ENCODE data around the gene ARFGEF2.

The ARFGEF2 gene
- total RNA-seq: 101 to 127 (median 118) reads per million in 3 donors

GRCh38 chr20:48921168-48921882, at the start of gene ARFGEF2:
Gene ARFGEF2 (plus strand): TSS chr20:48921711. CDS start chr20:48921890, 179 bp downstream.
- Histone ChIP-seq H3K27ac (ENCODE audit: insufficient read depth, low read length, poor library complexity, severe bottlenecking) (peak within 1 kb of the TSS; percentile 79), H3K9me3 (ENCODE audit: control insufficient read depth, low read length) (no peaks in the 10 kb centered on the region), H3K4me1 (ENCODE audit: control insufficient read depth, insufficient read depth, low read length, poor library complexity, severe bottlenecking) (peaks cover 17% of the 10 kb centered on the region), H3K4me3 (ENCODE audit: insufficient read depth, low read depth, low read length, poor library complexity, severe bottlenecking) (peak within 1 kb of the TSS; percentile 85), H3K27me3 (replicated peaks; ENCODE audit: control insufficient read depth, insufficient read depth, low read length, poor library complexity, severe bottlenecking) (no peaks in the 10 kb centered on the region), H3K36me3 (ENCODE audit: control insufficient read depth, insufficient read depth, low read length) (no peaks in the 10 kb centered on the region)
- peak; percentile 80 to 88 (median 88) for DNase-seq

DNA sequence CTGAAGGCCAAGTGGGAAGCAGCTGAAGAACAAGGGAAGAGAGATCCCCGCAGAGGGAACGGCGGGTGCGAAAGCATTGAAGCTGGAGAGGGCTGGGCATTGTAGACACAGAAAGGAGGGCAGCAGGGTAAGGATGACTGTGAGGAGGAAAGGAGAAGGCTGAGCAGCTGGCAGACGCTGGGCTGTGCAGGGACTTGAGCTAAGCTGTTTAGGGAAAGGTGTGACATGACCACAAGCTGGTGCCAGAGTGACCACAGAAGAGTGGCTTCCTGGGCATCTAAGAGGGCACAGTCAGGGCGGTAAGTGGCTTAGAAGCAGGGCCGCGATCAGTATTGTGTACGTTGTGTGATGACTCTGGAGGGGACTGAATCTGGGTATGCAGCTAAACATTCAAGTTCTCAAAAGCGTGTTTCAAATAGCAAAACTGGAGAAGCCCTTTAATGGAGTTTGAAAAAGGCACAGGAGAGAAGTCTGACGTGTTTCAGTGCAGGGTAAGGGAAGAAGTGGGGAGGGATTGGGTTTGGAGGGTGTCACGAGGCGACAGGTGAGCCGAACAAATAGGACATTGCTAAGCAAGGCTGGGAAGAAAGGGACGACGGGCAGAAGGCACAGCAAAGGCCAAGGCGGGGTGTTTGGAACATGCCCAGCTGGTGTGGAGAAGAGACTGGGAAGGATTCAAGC, 46.1 kb upstream of the ARFGEF2 start:
- H3K27me3 ChIP-seq (replicated peaks; ENCODE audit: control insufficient read depth, insufficient read depth, low read length, poor library complexity, severe bottlenecking): no peaks in the 10 kb centered on the region
- H3K27ac ChIP-seq (ENCODE audit: insufficient read depth, low read length, poor library complexity, severe bottlenecking): no peak overlapping the region
- H3K9me3 ChIP-seq (ENCODE audit: control insufficient read depth, low read length): no peaks in the 10 kb centered on the region
- H3K36me3 ChIP-seq (ENCODE audit: control insufficient read depth, insufficient read depth, low read length): no peaks in the 10 kb centered on the region
- no peak for DNase-seq
- H3K4me1 ChIP-seq (ENCODE audit: control insufficient read depth, insufficient read depth, low read length, poor library complexity, severe bottlenecking): no peaks in the 10 kb centered on the region
- H3K4me3 ChIP-seq (ENCODE audit: insufficient read depth, low read depth, low read length, poor library complexity, severe bottlenecking): no peak overlapping the region

DNA sequence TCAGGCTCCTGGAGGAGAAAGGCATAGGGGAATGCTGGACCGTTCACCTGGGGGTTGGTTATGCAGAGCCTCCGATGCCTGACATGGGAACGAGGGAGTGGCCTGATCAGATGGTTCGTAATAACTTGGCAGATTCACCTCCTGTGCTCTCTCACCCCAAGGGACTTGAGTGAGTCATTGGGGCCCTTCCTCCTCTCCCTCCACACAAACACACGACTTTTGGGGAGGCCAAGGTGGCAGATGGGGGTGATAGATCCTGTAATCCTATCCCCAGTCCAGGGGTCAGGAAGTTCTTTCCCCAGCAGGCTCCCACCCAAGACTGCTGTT, 45.6 kb upstream of the ARFGEF2 start:
- Histone ChIP-seq H3K27me3 (replicated peaks; ENCODE audit: control insufficient read depth, insufficient read depth, low read length, poor library complexity, severe bottlenecking) (no peaks in the 10 kb centered on the region), H3K4me3 (ENCODE audit: insufficient read depth, low read depth, low read length, poor library complexity, severe bottlenecking) (no peak overlapping the region), H3K9me3 (ENCODE audit: control insufficient read depth, low read length) (no peaks in the 10 kb centered on the region), H3K27ac (ENCODE audit: insufficient read depth, low read length, poor library complexity, severe bottlenecking) (no peak overlapping the region), H3K36me3 (ENCODE audit: control insufficient read depth, insufficient read depth, low read length) (no peaks in the 10 kb centered on the region), H3K4me1 (ENCODE audit: control insufficient read depth, insufficient read depth, low read length, poor library complexity, severe bottlenecking) (no peaks in the 10 kb centered on the region)
- DNase-seq: no peak

DNA sequence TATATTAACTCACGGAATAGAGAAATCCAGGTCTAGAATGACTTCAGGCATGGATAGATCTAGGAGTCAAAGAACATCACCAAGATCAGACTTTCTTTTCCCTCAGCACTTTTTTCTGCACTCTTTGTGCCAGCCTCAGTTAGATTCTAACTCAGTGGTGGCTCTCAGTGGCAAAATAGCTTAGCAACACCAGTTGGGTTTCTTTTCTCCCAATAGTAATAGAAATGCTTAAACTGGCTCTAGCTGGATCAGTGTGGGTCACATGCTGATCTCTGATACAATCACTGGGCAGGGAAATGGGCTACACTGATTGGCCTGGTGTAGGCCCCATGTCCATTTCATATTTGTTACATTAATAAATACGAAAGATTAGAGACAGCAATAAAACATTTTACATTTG, 44.2 kb upstream of the ARFGEF2 start:
- Histone ChIP-seq H3K4me1 (ENCODE audit: control insufficient read depth, insufficient read depth, low read length, poor library complexity, severe bottlenecking) (no peaks in the 10 kb centered on the region), H3K9me3 (ENCODE audit: control insufficient read depth, low read length) (no peaks in the 10 kb centered on the region), H3K27ac (ENCODE audit: insufficient read depth, low read length, poor library complexity, severe bottlenecking) (no peak overlapping the region), H3K36me3 (ENCODE audit: control insufficient read depth, insufficient read depth, low read length) (no peaks in the 10 kb centered on the region), H3K4me3 (ENCODE audit: insufficient read depth, low read depth, low read length, poor library complexity, severe bottlenecking) (no peak overlapping the region), H3K27me3 (replicated peaks; ENCODE audit: control insufficient read depth, insufficient read depth, low read length, poor library complexity, severe bottlenecking) (no peaks in the 10 kb centered on the region)
- no peak for DNase-seq

- H3K9me3 ChIP-seq (ENCODE audit: control insufficient read depth, low read length): no peaks in the 10 kb centered on the region
- no peak overlapping the region for H3K4me3 ChIP-seq (ENCODE audit: insufficient read depth, low read depth, low read length, poor library complexity, severe bottlenecking)
Observed at GRCh38 chr20:48878534-48879248, 42.8 kb upstream of the ARFGEF2 start.

DNA sequence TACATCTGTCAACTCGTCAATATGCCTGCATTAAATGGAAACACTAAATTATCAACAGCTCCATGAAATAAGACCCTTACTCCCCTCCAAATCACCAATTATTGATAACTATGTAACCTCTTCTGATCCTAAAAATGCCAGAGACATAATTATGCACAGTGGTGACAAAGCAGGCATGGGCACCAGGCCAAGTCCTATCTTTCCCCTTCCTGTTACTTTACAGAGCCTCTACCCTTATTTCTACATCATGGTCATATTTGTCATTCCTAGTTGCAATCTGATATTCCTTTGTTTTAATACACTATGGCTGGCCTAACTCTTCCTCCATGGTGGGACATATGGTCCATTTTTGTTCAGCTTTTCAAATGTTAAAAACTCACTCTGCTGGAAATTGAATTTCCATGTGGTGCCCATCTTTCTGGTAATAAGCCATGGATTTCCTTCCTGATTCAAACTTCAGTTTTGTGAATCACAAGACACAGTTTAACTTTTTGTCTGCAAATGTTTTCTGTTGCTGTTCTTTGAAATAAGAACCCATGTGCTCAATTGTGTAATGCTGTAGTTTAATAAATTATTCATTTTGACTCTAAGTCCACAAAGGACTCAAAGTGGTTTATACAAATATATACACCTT, 41.8 kb upstream of the ARFGEF2 start:
- Histone ChIP-seq H3K36me3 (ENCODE audit: control insufficient read depth, insufficient read depth, low read length) (no peaks in the 10 kb centered on the region), H3K4me3 (ENCODE audit: insufficient read depth, low read depth, low read length, poor library complexity, severe bottlenecking) (no peak overlapping the region), H3K27ac (ENCODE audit: insufficient read depth, low read length, poor library complexity, severe bottlenecking) (no peak overlapping the region), H3K9me3 (ENCODE audit: control insufficient read depth, low read length) (no peaks in the 10 kb centered on the region), H3K27me3 (replicated peaks; ENCODE audit: control insufficient read depth, insufficient read depth, low read length, poor library complexity, severe bottlenecking) (no peaks in the 10 kb centered on the region), H3K4me1 (ENCODE audit: control insufficient read depth, insufficient read depth, low read length, poor library complexity, severe bottlenecking) (no peaks in the 10 kb centered on the region)
- DNase-seq: no peak

More at GRCh38 chr20:48878534-48879248, 42.8 kb upstream of the ARFGEF2 start:
- no peaks in the 10 kb centered on the region for H3K36me3 ChIP-seq (ENCODE audit: control insufficient read depth, insufficient read depth, low read length)
- DNase-seq: no peak
- no peak overlapping the region for H3K27ac ChIP-seq (ENCODE audit: insufficient read depth, low read length, poor library complexity, severe bottlenecking)
- H3K4me1 ChIP-seq (ENCODE audit: control insufficient read depth, insufficient read depth, low read length, poor library complexity, severe bottlenecking): no peaks in the 10 kb centered on the region
- no peaks in the 10 kb centered on the region for H3K27me3 ChIP-seq (replicated peaks; ENCODE audit: control insufficient read depth, insufficient read depth, low read length, poor library complexity, severe bottlenecking)

DNA sequence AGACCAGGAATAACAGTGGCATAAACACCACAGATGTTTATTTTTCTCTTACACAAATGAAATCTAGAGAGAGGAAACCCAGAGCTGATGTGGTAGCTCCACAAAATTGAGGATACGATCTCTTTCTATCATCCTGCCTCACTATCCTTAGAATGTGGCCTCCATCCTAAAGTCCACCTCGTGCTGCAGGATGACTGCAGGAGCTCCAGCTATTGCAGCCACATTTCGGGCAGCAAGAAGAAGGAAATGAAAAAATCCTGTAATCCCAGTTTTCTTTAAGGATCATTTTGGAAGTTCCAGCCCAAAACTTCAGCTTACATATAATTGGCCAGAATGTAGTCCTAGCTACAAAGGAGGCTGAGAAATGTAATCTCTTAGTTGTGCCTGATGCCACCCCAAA, 41.2 kb upstream of the ARFGEF2 start:
- Histone ChIP-seq H3K4me3 (ENCODE audit: insufficient read depth, low read depth, low read length, poor library complexity, severe bottlenecking) (no peak overlapping the region), H3K4me1 (ENCODE audit: control insufficient read depth, insufficient read depth, low read length, poor library complexity, severe bottlenecking) (no peaks in the 10 kb centered on the region), H3K36me3 (ENCODE audit: control insufficient read depth, insufficient read depth, low read length) (no peaks in the 10 kb centered on the region), H3K27me3 (replicated peaks; ENCODE audit: control insufficient read depth, insufficient read depth, low read length, poor library complexity, severe bottlenecking) (no peaks in the 10 kb centered on the region), H3K27ac (ENCODE audit: insufficient read depth, low read length, poor library complexity, severe bottlenecking) (no peak overlapping the region), H3K9me3 (ENCODE audit: control insufficient read depth, low read length) (no peaks in the 10 kb centered on the region)
- DNase-seq: no peak

- Histone ChIP-seq H3K4me3 (ENCODE audit: insufficient read depth, low read depth, low read length, poor library complexity, severe bottlenecking) (no peak overlapping the region), H3K9me3 (ENCODE audit: control insufficient read depth, low read length) (no peaks in the 10 kb centered on the region), H3K27ac (ENCODE audit: insufficient read depth, low read length, poor library complexity, severe bottlenecking) (no peak overlapping the region), H3K4me1 (ENCODE audit: control insufficient read depth, insufficient read depth, low read length, poor library complexity, severe bottlenecking) (no peaks in the 10 kb centered on the region), H3K27me3 (replicated peaks; ENCODE audit: control insufficient read depth, insufficient read depth, low read length, poor library complexity, severe bottlenecking) (no peaks in the 10 kb centered on the region), H3K36me3 (ENCODE audit: control insufficient read depth, insufficient read depth, low read length) (no peaks in the 10 kb centered on the region)
- DNase-seq: no peak
Observed at GRCh38 chr20:48880981-48881657, 40.4 kb upstream of the ARFGEF2 start.

DNA sequence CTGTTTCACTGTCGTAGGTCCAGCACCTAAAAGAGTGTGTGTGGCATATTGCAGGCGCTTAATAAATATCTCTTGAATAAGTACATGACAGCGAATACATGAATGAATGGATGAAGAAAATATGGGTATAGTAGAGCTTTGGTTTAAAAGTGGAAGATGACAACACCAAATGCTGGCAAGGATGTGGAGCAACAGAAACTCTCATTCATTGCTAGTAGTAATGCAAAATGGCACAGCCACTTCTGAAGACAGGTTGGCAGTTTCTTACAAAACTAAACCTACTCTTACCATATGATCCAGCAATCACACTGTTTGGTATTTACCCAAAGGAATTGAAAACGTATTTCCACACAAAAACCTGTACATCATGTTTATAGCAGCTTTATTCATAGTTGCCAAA, 36.3 kb upstream of the ARFGEF2 start:
- H3K27me3 ChIP-seq (replicated peaks; ENCODE audit: control insufficient read depth, insufficient read depth, low read length, poor library complexity, severe bottlenecking): no peaks in the 10 kb centered on the region
- DNase-seq: no peak
- H3K4me3 ChIP-seq (ENCODE audit: insufficient read depth, low read depth, low read length, poor library complexity, severe bottlenecking): no peak overlapping the region
- H3K36me3 ChIP-seq (ENCODE audit: control insufficient read depth, insufficient read depth, low read length): no peaks in the 10 kb centered on the region
- H3K9me3 ChIP-seq (ENCODE audit: control insufficient read depth, low read length): no peaks in the 10 kb centered on the region
- no peaks in the 10 kb centered on the region for H3K4me1 ChIP-seq (ENCODE audit: control insufficient read depth, insufficient read depth, low read length, poor library complexity, severe bottlenecking)
- no peak overlapping the region for H3K27ac ChIP-seq (ENCODE audit: insufficient read depth, low read length, poor library complexity, severe bottlenecking)
